ENCODE data around the gene GRAMD4.

The GRAMD4 gene

GRCh38 chr22:46694416-46695170, 74.4 kb downstream of the GRAMD4 start:
- no peak for DNase-seq (ENCODE audit: low read depth)

- DNase-seq (ENCODE audit: low read depth): no peak
Measured at GRCh38 chr22:46695346-46696228, 75.4 kb downstream of the GRAMD4 start.

GRCh38 chr22:46696229-46696518, 76.0 kb downstream of the GRAMD4 start:
- DNase-seq (ENCODE audit: low read depth): no peak

GRCh38 chr22:46696614-46697013, 76.4 kb downstream of the GRAMD4 start:
- DNase-seq (ENCODE audit: low read depth): no peak

- no peak for DNase-seq (ENCODE audit: low read depth)
Measured at GRCh38 chr22:46697811-46698515, 77.8 kb downstream of the GRAMD4 start.

GRCh38 chr22:46699091-46699490, 78.9 kb downstream of the GRAMD4 start:
- no peak for DNase-seq (ENCODE audit: low read depth)

- no peak for DNase-seq (ENCODE audit: low read depth)
Measured at GRCh38 chr22:46701262-46701661, 81.1 kb downstream of the GRAMD4 start.

- no peak for DNase-seq (ENCODE audit: low read depth)
Measured at GRCh38 chr22:46703171-46703995, 83.2 kb downstream of the GRAMD4 start.

GRCh38 chr22:46703996-46704370, 83.8 kb downstream of the GRAMD4 start:
- no peak for DNase-seq (ENCODE audit: low read depth)

GRCh38 chr22:46706060-46706459, 85.9 kb downstream of the GRAMD4 start:
- DNase-seq (ENCODE audit: low read depth): no peak

- DNase-seq (ENCODE audit: low read depth): no peak
Measured at GRCh38 chr22:46707305-46707704, 87.1 kb downstream of the GRAMD4 start.

GRCh38 chr22:46707827-46708570, 87.8 kb downstream of the GRAMD4 start:
- DNase-seq (ENCODE audit: low read depth): no peak

GRCh38 chr22:46708766-46709330, 88.7 kb downstream of the GRAMD4 start:
- DNase-seq (ENCODE audit: low read depth): no peak

- DNase-seq (ENCODE audit: low read depth): no peak
Measured at GRCh38 chr22:46710806-46711205, 90.6 kb downstream of the GRAMD4 start.

- DNase-seq (ENCODE audit: low read depth): no peak
Measured at GRCh38 chr22:46712288-46712687, 92.1 kb downstream of the GRAMD4 start.

- DNase-seq (ENCODE audit: low read depth): no peak
Measured at GRCh38 chr22:46714550-46714949, 94.4 kb downstream of the GRAMD4 start.

GRCh38 chr22:46719921-46720320, 99.7 kb downstream of the GRAMD4 start:
- DNase-seq (ENCODE audit: low read depth): no peak

- DNase-seq (ENCODE audit: low read depth): no peak
Measured at GRCh38 chr22:46721501-46722085, 101.4 kb downstream of the GRAMD4 start.

- no peak for DNase-seq (ENCODE audit: low read depth)
Measured at GRCh38 chr22:46723882-46724281, 103.7 kb downstream of the GRAMD4 start.

GRCh38 chr22:46725096-46725495, 104.9 kb downstream of the GRAMD4 start:
- no peak for DNase-seq (ENCODE audit: low read depth)

All from stimulated activated CD8-positive, alpha-beta memory T cell treated with anti-CD3 and anti-CD28 coated beads, Interleukin-12 subunit alpha, Interleukin-12 subunit beta, amount 100 ng/mL, for 4 hours (primary cell).